Endometrial microvascular endothelial cells (primary cell): ENCODE measurements around the gene TMEM163. TPM values are rescaled to one million over a fixed set of nuclear protein-coding genes. Genes with fewer than 3 reads are reported as not detected.

Experiments
- in situ Hi-C: cut with HindIII; loops from 2 replicates; pipeline ENCODE4 v1.10.0; 2017; ENCODE audit warnings: low sequenced_read_pairs, low pct_unique_long_range_greater_than_20kb; ENCODE audit errors: inconsistent ontology term
- total RNA-seq: library from RNA; depleted of rRNA; stranded (reverse); fragments of >200 nt; gene quantifications from one replicate; pipeline ENCODE4 v1.2.3, GENCODE V29; 2015; ENCODE audit errors: inconsistent ontology term

Gene TMEM163
- total RNA-seq, 1 donor from 2014 or later = 6.5 TPM

- in situ Hi-C loops = no loop called here
Observed at GRCh38 chr2:134704173-134704572, 14.6 kb downstream of the TMEM163 start.

GRCh38 chr2:134703426-134703825, 15.4 kb downstream of the TMEM163 start:
- in situ Hi-C loops = no loop called here

- in situ Hi-C loops = no loop called here
Observed at GRCh38 chr2:134700730-134701129, 18.1 kb downstream of the TMEM163 start.

GRCh38 chr2:134694411-134694810, 24.4 kb downstream of the TMEM163 start:
- in situ Hi-C loops = no loop called here

GRCh38 chr2:134693359-134694330, 25.2 kb downstream of the TMEM163 start:
- in situ Hi-C loops = no loop called here

- in situ Hi-C loops = no loop called here
Observed at GRCh38 chr2:134692499-134692898, 26.3 kb downstream of the TMEM163 start.

GRCh38 chr2:134690629-134691215, 28.1 kb downstream of the TMEM163 start:
- in situ Hi-C loops = no loop called here

GRCh38 chr2:134689315-134689714, 29.5 kb downstream of the TMEM163 start:
- in situ Hi-C loops = no loop called here

GRCh38 chr2:134685967-134686366, 32.8 kb downstream of the TMEM163 start:
- in situ Hi-C loops = no loop called here

- in situ Hi-C loops = no loop called here
Observed at GRCh38 chr2:134683561-134684112, 35.2 kb downstream of the TMEM163 start.

- in situ Hi-C loops = no loop called here
Observed at GRCh38 chr2:134682726-134683125, 36.1 kb downstream of the TMEM163 start.

GRCh38 chr2:134681201-134681600, 37.6 kb downstream of the TMEM163 start:
- in situ Hi-C loops = no loop called here

- in situ Hi-C loops = no loop called here
Observed at GRCh38 chr2:134679745-134680144, 39.1 kb downstream of the TMEM163 start.

- in situ Hi-C loops = no loop called here
Observed at GRCh38 chr2:134679294-134679693, 39.5 kb downstream of the TMEM163 start.

- in situ Hi-C loops = no loop called here
Observed at GRCh38 chr2:134677856-134678756, 40.7 kb downstream of the TMEM163 start.

GRCh38 chr2:134676960-134677359, 41.8 kb downstream of the TMEM163 start:
- in situ Hi-C loops = no loop called here

GRCh38 chr2:134675314-134675713, 43.5 kb downstream of the TMEM163 start:
- in situ Hi-C loops = no loop called here

- in situ Hi-C loops = no loop called here
Observed at GRCh38 chr2:134674687-134675086, 44.1 kb downstream of the TMEM163 start.

- in situ Hi-C loops = no loop called here
Observed at GRCh38 chr2:134671513-134671912, 47.3 kb downstream of the TMEM163 start.
